ENCODE data around the gene ADPRS.

Gene ADPRS

GRCh38 chr1:36133484-36133883 is 44.8 kb downstream of the ADPRS start:
- no peak for DNase-seq (ENCODE audit: low read depth)

- DNase-seq (ENCODE audit: low read depth), result no peak
Measured at GRCh38 chr1:36134031-36134430, 45.3 kb downstream of the ADPRS start.

GRCh38 chr1:36134505-36135329 is 46.0 kb downstream of the ADPRS start:
- no peak for DNase-seq (ENCODE audit: low read depth)

GRCh38 chr1:36135330-36135667 is 46.6 kb downstream of the ADPRS start:
- DNase-seq (ENCODE audit: low read depth), result no peak

- no peak for DNase-seq (ENCODE audit: low read depth)
Measured at GRCh38 chr1:36135796-36136195, 47.1 kb downstream of the ADPRS start.

GRCh38 chr1:36136535-36136934 is 47.8 kb downstream of the ADPRS start:
- no peak for DNase-seq (ENCODE audit: low read depth)

GRCh38 chr1:36137226-36137625 is 48.5 kb downstream of the ADPRS start:
- no peak for DNase-seq (ENCODE audit: low read depth)

- no peak for DNase-seq (ENCODE audit: low read depth)
Measured at GRCh38 chr1:36137776-36138175, 49.1 kb downstream of the ADPRS start.

- DNase-seq (ENCODE audit: low read depth), result no peak
Measured at GRCh38 chr1:36139521-36139920, 50.8 kb downstream of the ADPRS start.

GRCh38 chr1:36142121-36142520 is 53.4 kb downstream of the ADPRS start:
- DNase-seq (ENCODE audit: low read depth), result no peak

- DNase-seq (ENCODE audit: low read depth), result no peak
Measured at GRCh38 chr1:36143424-36143823, 54.7 kb downstream of the ADPRS start.
